Activated CD4-positive, alpha-beta memory T cell treated with anti-CD3 and anti-CD28 coated beads, Interleukin-2, amount 10 ng/mL, durations not matched to agents 7 days and 5 days (primary cell): Measurements from ENCODE around the gene TIMP2. TPM values are rescaled to one million over a fixed set of nuclear protein-coding genes. Genes with fewer than 3 reads are reported as not detected.
"Not testable (repeated sequence)": the region's sequence is repeated elsewhere in the genome, so short reads cannot be mapped to it uniquely, and the experiment has no call there.

Experiments
- CTCF ChIA-PET: fragments of 350-600 bp; sonication (Branson Sonifier 250); formaldehyde crosslinking; loops from one replicate; lab custom pipeline; 2021; ENCODE audit warnings: antibody characterized with exemption, inconsistent platforms; lab: Charles Lee
- POLR2A ChIA-PET: fragments of 350-600 bp; sonication (Branson Sonifier 250); formaldehyde crosslinking; loops from one replicate; lab custom pipeline; 2021; ENCODE audit warnings: antibody characterized with exemption; lab: Charles Lee
- DNase-seq: peaks from one replicate; pipeline ENCODE4 v3.0.0-alpha.2; 2020
- H3K27ac Mint-ChIP-seq: one replicate; pipeline ENCODE4 v1.8.0; 2021; ENCODE audit warnings: mild to moderate bottlenecking, mixed read lengths
- H3K27me3 Mint-ChIP-seq: one replicate; pipeline ENCODE4 v1.8.0; 2021; ENCODE audit warnings: mixed read lengths
- H3K36me3 Mint-ChIP-seq: one replicate; pipeline ENCODE4 v1.8.0; 2021; ENCODE audit warnings: low read depth, mixed read lengths
- H3K4me1 Mint-ChIP-seq: one replicate; pipeline ENCODE4 v1.8.0; 2021; ENCODE audit warnings: mixed read lengths
- H3K4me3 Mint-ChIP-seq: one replicate; pipeline ENCODE4 v1.8.0; 2021; ENCODE audit warnings: mild to moderate bottlenecking, mixed read lengths
- H3K9me3 Mint-ChIP-seq: one replicate; pipeline ENCODE4 v1.8.0; 2021; ENCODE audit warnings: mixed read lengths
- total RNA-seq, 2 experiments: library from RNA; stranded (reverse); gene quantifications; one replicate each; pipeline ENCODE4 v1.2.3, GENCODE V29; 2021

The TIMP2 gene
- total RNA-seq, 2 experiments from 2014 or later, result 3.3 TPM

DNA sequence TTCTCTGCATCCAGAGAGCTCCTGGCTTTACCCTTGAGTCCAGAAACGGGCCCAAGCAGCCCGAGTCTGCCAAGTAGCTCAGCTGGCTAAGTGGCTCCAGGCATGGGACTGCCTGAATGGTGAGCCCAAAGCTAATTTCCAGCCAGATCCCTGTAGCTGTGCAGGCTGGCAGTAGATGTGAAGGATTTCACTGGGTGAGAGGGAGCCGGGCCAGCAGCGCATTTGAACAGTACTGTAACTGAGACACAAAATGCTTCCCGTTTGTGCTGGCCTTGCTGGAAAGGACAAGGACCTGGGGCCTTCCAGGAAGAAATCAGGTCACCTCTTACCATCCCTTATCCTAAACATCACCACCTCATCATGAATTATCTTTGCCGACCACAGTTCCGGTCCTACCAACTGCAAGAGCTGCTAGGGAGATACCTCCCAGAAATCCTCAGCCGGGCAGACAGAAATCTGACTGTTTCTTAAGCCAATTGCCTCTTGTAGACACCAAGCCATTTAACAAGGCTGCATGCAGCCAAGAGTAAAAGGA, 3.7 kb downstream of the TIMP2 start:
- Mint-ChIP-seq H3K36me3 (no peaks in the 10 kb centered on the region), H3K4me3 (no peak overlapping the region), H3K27me3 (peaks cover 18% of the 10 kb centered on the region), H3K27ac (no peak overlapping the region), H3K9me3 (no peaks in the 10 kb centered on the region), H3K4me1 (peaks cover 15% of the 10 kb centered on the region)
- ChIA-PET POLR2A (interaction anchor here (0.9 kb wide), 1 partner anchor 31 kb away, joined by 3 read pairs; no protein-coding TSS in a partner anchor), CTCF (no interaction called here)
- DNase-seq, result no peak

DNA sequence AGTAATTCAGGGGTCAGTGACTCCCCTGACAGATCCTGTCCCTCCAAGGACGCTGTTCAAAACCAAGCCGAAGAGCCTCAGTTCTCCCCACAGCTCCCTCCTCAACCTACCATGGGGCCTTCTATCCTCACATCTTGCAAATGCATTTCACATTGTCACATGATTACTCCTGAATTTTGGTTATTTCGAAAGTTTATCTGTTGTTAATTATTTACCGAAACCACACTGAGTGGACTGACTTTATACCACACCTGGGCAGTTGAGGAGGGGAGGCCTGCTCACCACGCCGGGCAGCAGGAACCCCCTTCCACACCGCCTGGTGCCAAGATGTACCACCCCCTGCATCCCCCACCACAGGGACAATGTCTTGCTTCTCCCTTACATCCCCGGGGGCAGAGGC, 4.7 kb downstream of the TIMP2 start:
- Mint-ChIP-seq H3K4me1 (peaks cover 15% of the 10 kb centered on the region), H3K27ac (no peak overlapping the region), H3K4me3 (no peak overlapping the region), H3K27me3 (peaks cover 13% of the 10 kb centered on the region), H3K36me3 (no peaks in the 10 kb centered on the region), H3K9me3 (no peaks in the 10 kb centered on the region)
- DNase-seq, result no peak
- CTCF ChIA-PET, result no interaction called here
- POLR2A ChIA-PET, result interaction anchor here (0.9 kb wide), 1 partner anchor 30 kb away, joined by 3 read pairs; no protein-coding TSS in a partner anchor

DNA sequence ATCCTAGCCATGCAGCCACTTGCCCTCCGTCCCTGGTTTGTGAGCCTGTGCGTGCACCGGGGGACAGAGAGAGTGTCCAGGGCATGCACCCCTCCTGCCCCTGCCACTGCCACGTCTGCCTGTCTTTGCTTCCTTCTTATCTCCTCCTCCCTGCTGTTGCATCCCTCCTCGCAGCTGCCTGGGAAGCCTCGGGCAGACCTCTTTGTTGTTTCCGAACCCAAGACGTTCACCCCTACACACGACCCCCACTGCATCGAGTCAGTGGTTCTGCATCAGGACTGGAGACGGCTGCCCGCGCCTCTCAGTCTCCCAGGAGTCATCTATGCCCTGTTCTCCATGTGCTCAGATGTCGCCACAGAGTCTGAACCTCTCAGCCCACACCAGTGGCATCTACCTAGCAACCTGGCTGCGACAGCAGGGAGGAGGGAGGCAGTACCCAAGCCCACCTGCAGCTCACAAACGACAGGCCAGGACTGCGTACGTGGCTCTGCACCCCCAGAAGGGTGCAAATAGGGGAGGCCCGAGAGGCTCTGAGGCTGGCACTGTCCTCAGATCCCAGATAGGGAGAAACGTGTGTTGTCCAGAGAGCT, 5.2 kb downstream of the TIMP2 start:
- peaks cover 15% of the 10 kb centered on the region for H3K4me1 Mint-ChIP-seq
- DNase-seq, result no peak
- CTCF ChIA-PET, result no interaction called here
- H3K9me3 Mint-ChIP-seq, result no peaks in the 10 kb centered on the region
- no peak overlapping the region for H3K4me3 Mint-ChIP-seq
- no peak overlapping the region for H3K27ac Mint-ChIP-seq
- no peaks in the 10 kb centered on the region for H3K36me3 Mint-ChIP-seq
- H3K27me3 Mint-ChIP-seq, result peaks cover 13% of the 10 kb centered on the region
- POLR2A ChIA-PET, result no interaction called here

- peaks cover 12% of the 10 kb centered on the region for H3K4me1 Mint-ChIP-seq
- H3K36me3 Mint-ChIP-seq, result no peaks in the 10 kb centered on the region
- POLR2A ChIA-PET, result no interaction called here
- CTCF ChIA-PET, result no interaction called here
- no peaks in the 10 kb centered on the region for H3K9me3 Mint-ChIP-seq
- H3K27me3 Mint-ChIP-seq, result peaks cover 13% of the 10 kb centered on the region
- no peak for DNase-seq
- no peak overlapping the region for H3K27ac Mint-ChIP-seq
- no peak overlapping the region for H3K4me3 Mint-ChIP-seq
These were observed 6.2 kb downstream of the TIMP2 start for GRCh38 chr17:78918979-78919378.

DNA sequence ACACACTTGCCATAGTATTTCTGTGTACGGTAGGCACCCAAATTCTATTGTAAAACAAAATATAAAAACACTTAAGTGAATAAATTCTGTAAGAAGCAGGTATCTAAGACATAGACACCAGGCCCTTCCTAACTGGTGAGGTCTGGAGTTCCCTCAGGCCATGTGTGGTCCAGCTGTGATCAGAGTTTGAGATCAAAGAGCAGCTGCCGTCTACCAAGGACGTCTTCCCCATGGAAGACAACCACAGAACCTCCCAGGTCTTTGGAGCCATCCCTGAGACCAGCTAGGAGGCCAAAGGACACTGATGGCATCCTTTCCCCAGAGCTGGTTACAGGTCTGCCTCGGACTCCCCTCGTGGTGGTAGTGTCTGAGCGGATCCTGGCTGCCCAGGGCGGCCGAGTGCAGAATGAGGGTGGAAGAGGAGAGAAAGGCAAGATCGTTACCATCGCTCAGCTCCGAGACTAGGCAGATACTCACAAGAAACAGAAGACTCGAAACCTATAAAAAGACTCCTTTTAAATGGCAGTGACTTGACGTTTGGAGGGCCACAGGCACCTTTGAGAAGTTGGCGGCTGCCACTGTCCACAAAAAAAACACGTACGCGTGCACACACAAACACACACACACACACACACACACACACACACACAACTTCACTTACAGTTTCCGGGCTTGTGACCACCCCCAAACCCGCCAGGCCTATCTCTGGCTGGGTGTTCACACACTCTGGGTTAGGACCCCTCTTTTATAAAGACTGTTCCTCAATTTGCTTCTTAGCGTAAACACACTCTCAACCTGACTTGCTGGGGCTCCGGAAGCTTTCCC, 7.5 kb downstream of the TIMP2 start:
- H3K4me1 Mint-ChIP-seq, result peaks cover 2% of the 10 kb centered on the region
- DNase-seq, result no peak
- no peaks in the 10 kb centered on the region for H3K36me3 Mint-ChIP-seq
- no peak overlapping the region for H3K27ac Mint-ChIP-seq
- ChIA-PET CTCF (no interaction called here), POLR2A (no interaction called here)
- no peaks in the 10 kb centered on the region for H3K9me3 Mint-ChIP-seq
- no peak overlapping the region for H3K4me3 Mint-ChIP-seq
- H3K27me3 Mint-ChIP-seq, result peaks cover 3% of the 10 kb centered on the region

DNA sequence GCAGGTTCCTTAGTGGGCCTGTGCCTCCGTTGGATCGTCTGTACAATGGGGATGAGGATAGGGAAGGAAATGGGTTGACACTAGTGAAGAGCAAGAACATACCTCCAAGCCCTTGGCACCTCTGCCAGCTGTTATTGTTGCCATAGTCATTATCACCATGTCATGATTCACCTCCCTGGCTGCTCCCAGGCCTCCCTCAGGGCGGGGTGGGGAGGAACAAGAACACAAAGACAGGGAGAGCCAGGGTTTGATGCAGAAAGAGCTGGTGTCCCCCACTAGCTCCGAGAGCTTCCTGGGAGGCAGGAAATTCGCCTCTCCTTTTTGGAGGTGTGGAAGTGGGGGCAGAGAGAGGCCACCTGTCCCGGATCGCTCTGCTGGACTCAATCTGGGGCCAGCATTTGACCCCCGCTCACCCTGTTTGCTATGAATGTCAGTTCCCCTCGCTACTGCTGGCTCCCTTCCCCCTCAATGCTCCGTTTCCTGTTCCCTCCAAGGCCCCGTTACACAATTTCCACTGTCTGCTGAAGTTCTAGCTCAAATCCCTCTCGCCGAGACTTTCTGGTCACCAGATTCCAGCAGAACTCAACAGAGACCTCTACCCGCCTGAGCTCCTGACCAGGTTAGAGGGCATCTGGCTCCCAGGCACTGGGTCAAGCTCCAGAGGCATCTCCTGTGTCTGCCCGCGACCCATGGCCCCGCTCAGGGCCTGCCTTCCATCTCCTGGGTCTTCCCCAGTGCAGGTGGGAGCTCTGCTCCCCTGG, 9.1 kb downstream of the TIMP2 start:
- no peak for DNase-seq
- ChIA-PET POLR2A (interaction anchor here (1.3 to 1.7 kb wide), 2 partner anchors 11 to 17 kb away, joined by 3 to 5 read pairs; no protein-coding TSS in a partner anchor), CTCF (no interaction called here)
- Mint-ChIP-seq H3K4me3 (no peak overlapping the region), H3K27ac (no peak overlapping the region), H3K9me3 (no peaks in the 10 kb centered on the region), H3K36me3 (no peaks in the 10 kb centered on the region), H3K4me1 (no peaks in the 10 kb centered on the region), H3K27me3 (no peaks in the 10 kb centered on the region)

- Mint-ChIP-seq H3K36me3 (no peaks in the 10 kb centered on the region), H3K4me3 (no peak overlapping the region), H3K4me1 (no peaks in the 10 kb centered on the region), H3K9me3 (no peaks in the 10 kb centered on the region), H3K27me3 (peaks cover 7% of the 10 kb centered on the region), H3K27ac (no peak overlapping the region)
- ChIA-PET POLR2A (no interaction called here), CTCF (no interaction called here)
- no peak for DNase-seq
These were observed 12.1 kb downstream of the TIMP2 start for GRCh38 chr17:78913115-78913514.

- Mint-ChIP-seq H3K4me3 (no peak overlapping the region), H3K4me1 (no peaks in the 10 kb centered on the region), H3K27me3 (peaks cover 7% of the 10 kb centered on the region), H3K9me3 (no peaks in the 10 kb centered on the region), H3K36me3 (no peaks in the 10 kb centered on the region), H3K27ac (no peak overlapping the region)
- ChIA-PET POLR2A (no interaction called here), CTCF (no interaction called here)
- DNase-seq, result no peak
These were observed 13.1 kb downstream of the TIMP2 start for GRCh38 chr17:78912082-78912481.

DNA sequence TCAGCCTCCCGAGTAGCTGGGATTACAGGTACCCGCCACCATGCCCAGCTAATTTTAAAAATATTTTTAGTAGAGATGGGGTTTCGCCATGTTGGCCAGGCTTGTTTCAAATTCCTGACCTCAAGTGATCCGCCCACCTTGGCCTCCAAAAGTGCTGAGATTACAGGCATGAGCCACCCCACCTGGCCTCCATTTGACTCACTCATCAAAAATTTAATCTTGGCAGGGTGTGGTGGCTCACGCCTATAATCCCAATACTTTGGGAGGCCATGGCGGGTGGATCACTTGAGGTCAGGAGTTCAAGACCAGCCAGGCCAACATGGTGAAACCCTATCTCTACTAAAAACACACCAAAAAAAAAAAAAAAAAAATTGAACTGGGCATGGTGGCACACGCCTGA, 13.6 kb downstream of the TIMP2 start:
- H3K36me3 Mint-ChIP-seq, H3K27ac Mint-ChIP-seq, H3K4me3 Mint-ChIP-seq, H3K4me1 Mint-ChIP-seq, H3K9me3 Mint-ChIP-seq, H3K27me3 Mint-ChIP-seq, POLR2A ChIA-PET, DNase-seq, CTCF ChIA-PET: not testable (repeated sequence)

DNA sequence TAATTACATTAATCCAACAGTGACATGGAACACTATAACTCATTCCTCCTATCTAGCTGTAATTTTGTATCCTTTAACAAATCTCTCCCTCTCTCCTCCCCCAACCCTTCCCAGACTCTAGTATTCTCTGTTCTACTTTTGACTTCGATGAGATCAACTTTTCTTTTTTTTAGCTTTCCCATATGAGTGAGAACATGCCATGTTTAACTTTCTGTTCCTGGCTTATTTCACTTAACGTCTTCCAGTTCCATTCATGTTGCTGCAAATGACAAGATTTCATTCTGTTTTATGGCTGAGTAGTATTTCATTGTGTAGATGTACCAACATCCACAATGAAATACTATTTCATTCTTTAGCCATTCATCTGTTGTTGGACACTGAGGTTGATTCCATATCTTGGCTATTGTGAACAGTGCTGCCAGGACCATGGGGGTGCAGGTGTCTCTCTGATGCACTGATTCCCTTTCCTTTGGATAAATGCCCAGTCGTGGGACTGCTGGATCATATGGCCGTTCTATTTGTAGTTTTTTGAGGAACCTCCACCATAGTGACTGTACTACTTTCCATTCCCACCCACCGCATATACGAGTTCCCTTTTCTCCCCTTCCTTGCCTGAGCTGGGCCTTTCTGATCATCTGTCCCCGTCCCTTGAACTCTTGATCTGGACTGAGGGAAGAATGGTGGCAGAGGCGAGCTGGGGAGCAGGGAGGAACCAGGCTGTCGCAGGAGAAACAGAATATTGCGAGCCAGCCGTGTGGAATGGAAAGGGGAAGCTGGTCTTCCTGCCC, 14.5 kb downstream of the TIMP2 start:
- H3K27me3 Mint-ChIP-seq, result peaks cover 7% of the 10 kb centered on the region
- ChIA-PET CTCF (interaction anchor here (1.1 kb wide), 1 partner anchor 45 kb away, joined by 3 read pairs; no protein-coding TSS in a partner anchor), POLR2A (no interaction called here)
- no peak for DNase-seq
- H3K9me3 Mint-ChIP-seq, result no peaks in the 10 kb centered on the region
- H3K27ac Mint-ChIP-seq, result no peak overlapping the region
- no peak overlapping the region for H3K4me3 Mint-ChIP-seq
- no peaks in the 10 kb centered on the region for H3K4me1 Mint-ChIP-seq
- no peaks in the 10 kb centered on the region for H3K36me3 Mint-ChIP-seq

DNA sequence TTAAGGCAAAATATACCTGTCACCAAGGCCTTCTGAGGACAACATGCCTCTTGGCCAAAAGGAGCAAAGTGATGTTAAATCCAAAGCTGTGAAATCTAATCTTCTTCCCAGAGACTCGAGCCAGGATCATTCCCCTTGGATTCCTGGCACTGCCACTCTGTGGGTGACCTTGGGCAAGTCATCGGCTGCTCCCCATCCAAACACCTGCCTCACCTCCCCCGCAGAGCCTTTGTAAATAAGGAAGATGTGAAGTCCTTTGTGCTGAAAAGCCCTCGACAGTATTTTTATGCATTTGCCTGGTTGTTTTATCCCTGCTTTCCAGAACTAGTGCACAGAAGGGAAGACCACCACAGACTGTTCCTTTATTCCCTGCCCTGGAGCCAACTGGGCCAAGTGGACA, 16.8 kb downstream of the TIMP2 start:
- CTCF ChIA-PET, result no interaction called here

DNA sequence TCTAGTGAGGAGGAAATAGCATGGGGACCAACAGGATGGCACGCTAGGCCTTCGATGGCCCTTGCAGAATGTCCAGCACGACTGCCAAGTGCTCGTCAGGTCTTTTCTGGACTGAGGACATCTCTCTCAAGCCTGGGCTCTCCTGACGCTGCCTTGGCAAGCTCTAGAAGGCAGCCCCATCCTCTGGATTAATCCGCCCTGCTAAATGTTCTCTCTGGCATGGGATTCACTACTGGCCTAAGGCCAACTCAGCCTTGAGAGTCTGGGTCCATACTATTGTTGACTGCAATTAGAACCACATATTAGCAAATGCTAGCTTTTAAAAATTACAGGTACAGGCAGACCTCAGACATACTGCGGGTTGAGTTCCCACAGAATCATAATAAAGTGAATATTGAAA, 19.6 kb downstream of the TIMP2 start:
- Mint-ChIP-seq H3K4me1 (peaks cover 9% of the 10 kb centered on the region), H3K36me3 (no peaks in the 10 kb centered on the region), H3K27me3 (peaks cover 7% of the 10 kb centered on the region), H3K4me3 (no peak overlapping the region), H3K9me3 (no peaks in the 10 kb centered on the region), H3K27ac (no peak overlapping the region)
- ChIA-PET CTCF (no interaction called here), POLR2A (no interaction called here)
- no peak for DNase-seq

More for the DNA sequence above, 16.8 kb downstream of the TIMP2 start:
- no peak overlapping the region for H3K4me3 Mint-ChIP-seq
- POLR2A ChIA-PET, result no interaction called here
- H3K4me1 Mint-ChIP-seq, result peaks cover 4% of the 10 kb centered on the region
- H3K27ac Mint-ChIP-seq, result no peak overlapping the region
- H3K36me3 Mint-ChIP-seq, result no peaks in the 10 kb centered on the region
- no peaks in the 10 kb centered on the region for H3K9me3 Mint-ChIP-seq
- DNase-seq, result no peak
- peaks cover 7% of the 10 kb centered on the region for H3K27me3 Mint-ChIP-seq
